DOHH2 (cell line): ENCODE measurements around the gene CCDC102A.
A peak's percentile ranks its signal among the peaks of the same experiment; 100 is the strongest.
"Not testable (repeated sequence)": the region's sequence is repeated elsewhere in the genome, so short reads cannot be mapped to it uniquely, and the experiment has no call there.

Experiments used
- H3F3A ChIP-seq: fragments of 200-600 bp; sonication (generic), shearing (Covaris generic); 2 replicates; pipeline ENCODE4 v1.6.0; 2016; ENCODE audit warnings: antibody characterized with exemption, mild to moderate bottlenecking; ENCODE audit not compliant: control insufficient read depth, insufficient read depth
- H3K27ac ChIP-seq: fragments of 200-600 bp; sonication (generic); 2 replicates; pipeline ENCODE4 v1.5.1; 2014; ENCODE audit warnings: low read depth, mild to moderate bottlenecking, low read length, moderate library complexity
- H3K27me3 ChIP-seq: fragments of 200-600 bp; sonication (generic); 2 replicates; pipeline ENCODE4 v1.6.1; 2014; ENCODE audit warnings: mild to moderate bottlenecking, low read length, mixed read lengths; ENCODE audit not compliant: control insufficient read depth
- H3K36me3 ChIP-seq: fragments of 200-600 bp; sonication (generic); 2 replicates; pipeline ENCODE4 v1.6.1; 2014; ENCODE audit warnings: mild to moderate bottlenecking, low read length, moderate library complexity, mixed read lengths; ENCODE audit not compliant: control insufficient read depth
- H3K4me1 ChIP-seq: fragments of 200-600 bp; sonication (generic); 2 replicates; pipeline ENCODE4 v1.6.1; 2014; ENCODE audit warnings: mild to moderate bottlenecking, low read length, mixed read lengths; ENCODE audit not compliant: control insufficient read depth
- H3K4me2 ChIP-seq: fragments of 200-600 bp; sonication (generic); 2 replicates; pipeline ENCODE4 v1.6.0; 2014; ENCODE audit warnings: mild to moderate bottlenecking, low read length, moderate library complexity
- H3K4me3 ChIP-seq: fragments of 200-600 bp; sonication (generic); 2 replicates; pipeline ENCODE4 v1.5.1; 2014; ENCODE audit warnings: mild to moderate bottlenecking, low read length, mixed read lengths
- H3K79me2 ChIP-seq: fragments of 200-600 bp; sonication (generic); 2 replicates; pipeline ENCODE4 v1.6.1; 2014; ENCODE audit warnings: mild to moderate bottlenecking, low read length, mixed read lengths; ENCODE audit not compliant: control insufficient read depth
- H3K9me2 ChIP-seq: fragments of 200-600 bp; sonication (generic); replicated peaks from 2 replicates; pipeline ENCODE4 v1.6.1; 2014; ENCODE audit warnings: mild to moderate bottlenecking, low read length, mixed read lengths; ENCODE audit not compliant: control insufficient read depth
- H3K9me3 ChIP-seq: fragments of 200-600 bp; sonication (generic); 2 replicates; pipeline ENCODE4 v1.6.1; 2014; ENCODE audit warnings: antibody characterized with exemption, low read length, mixed read lengths; ENCODE audit not compliant: control insufficient read depth, insufficient read depth
- H4K20me1 ChIP-seq: fragments of 200-600 bp; sonication (generic); 2 replicates; pipeline ENCODE4 v1.6.0; 2014; ENCODE audit warnings: low read depth, mild to moderate bottlenecking, antibody characterized with exemption, low read length, moderate library complexity; ENCODE audit not compliant: control insufficient read depth, insufficient read depth
- EZH2phosphoT487 ChIP-seq: fragments of 200-600 bp; sonication (generic); IDR thresholded peaks from 2 replicates; pipeline ENCODE4 v1.6.1; 2017; ENCODE audit warnings: borderline replicate concordance, mild to moderate bottlenecking, antibody characterized with exemption, low read length, moderate library complexity, mixed read lengths
- TF ChIP-seq, protein P1 (sequence below): fragments of 200-600 bp; sonication (generic); IDR thresholded peaks from one replicate; pipeline ENCODE4 v1.5.1; 2014; ENCODE audit warnings: antibody characterized with exemption, mild to moderate bottlenecking, low read depth, low read length; ENCODE audit not compliant: poor library complexity, severe bottlenecking

Gene CCDC102A

DNA sequence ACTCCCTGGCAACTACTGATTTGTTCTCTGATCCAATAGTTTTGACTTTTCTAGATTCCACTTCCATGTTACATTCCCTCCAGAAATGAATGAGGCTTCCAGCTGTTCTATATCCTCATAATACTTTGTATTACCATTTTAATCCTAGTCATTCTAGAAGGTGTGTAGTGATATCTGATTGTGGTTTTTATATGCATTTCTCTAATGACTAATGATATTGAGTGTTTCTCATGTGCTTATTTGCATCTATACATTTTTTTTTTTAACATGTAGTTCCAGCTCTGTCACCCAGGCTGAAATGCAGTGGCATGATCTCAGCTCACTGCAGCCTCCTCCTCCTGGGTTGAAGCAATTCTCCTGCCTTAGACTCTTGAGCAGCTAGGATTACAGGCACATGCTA lies 13.4 kb upstream of the CCDC102A start:
- TF ChIP-seq, protein P1, sequence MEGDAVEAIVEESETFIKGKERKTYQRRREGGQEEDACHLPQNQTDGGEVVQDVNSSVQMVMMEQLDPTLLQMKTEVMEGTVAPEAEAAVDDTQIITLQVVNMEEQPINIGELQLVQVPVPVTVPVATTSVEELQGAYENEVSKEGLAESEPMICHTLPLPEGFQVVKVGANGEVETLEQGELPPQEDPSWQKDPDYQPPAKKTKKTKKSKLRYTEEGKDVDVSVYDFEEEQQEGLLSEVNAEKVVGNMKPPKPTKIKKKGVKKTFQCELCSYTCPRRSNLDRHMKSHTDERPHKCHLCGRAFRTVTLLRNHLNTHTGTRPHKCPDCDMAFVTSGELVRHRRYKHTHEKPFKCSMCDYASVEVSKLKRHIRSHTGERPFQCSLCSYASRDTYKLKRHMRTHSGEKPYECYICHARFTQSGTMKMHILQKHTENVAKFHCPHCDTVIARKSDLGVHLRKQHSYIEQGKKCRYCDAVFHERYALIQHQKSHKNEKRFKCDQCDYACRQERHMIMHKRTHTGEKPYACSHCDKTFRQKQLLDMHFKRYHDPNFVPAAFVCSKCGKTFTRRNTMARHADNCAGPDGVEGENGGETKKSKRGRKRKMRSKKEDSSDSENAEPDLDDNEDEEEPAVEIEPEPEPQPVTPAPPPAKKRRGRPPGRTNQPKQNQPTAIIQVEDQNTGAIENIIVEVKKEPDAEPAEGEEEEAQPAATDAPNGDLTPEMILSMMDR = no peak
- no peak for TF ChIP-seq EZH2phosphoT487
- no peaks in the 10 kb centered on the region for H3K36me3 ChIP-seq
- peaks cover under 1% of the 10 kb centered on the region; the same call in 1 of the 2 replicates for H4K20me1 ChIP-seq
- no peak overlapping the region for H3K4me3 ChIP-seq
- no peaks in the 10 kb centered on the region for H3K9me2 ChIP-seq
- H3K79me2 ChIP-seq = no peaks in the 10 kb centered on the region
- H3K4me2 ChIP-seq = no peak overlapping the region
- no peaks in the 10 kb centered on the region for H3K9me3 ChIP-seq
- peaks cover 34% of the 10 kb centered on the region for H3K4me1 ChIP-seq
- H3K27me3 ChIP-seq = no peaks in the 10 kb centered on the region
- no peaks in the 10 kb centered on the region; the same call in 1 of the 2 replicates for H3F3A ChIP-seq
- no peak overlapping the region for H3K27ac ChIP-seq

DNA sequence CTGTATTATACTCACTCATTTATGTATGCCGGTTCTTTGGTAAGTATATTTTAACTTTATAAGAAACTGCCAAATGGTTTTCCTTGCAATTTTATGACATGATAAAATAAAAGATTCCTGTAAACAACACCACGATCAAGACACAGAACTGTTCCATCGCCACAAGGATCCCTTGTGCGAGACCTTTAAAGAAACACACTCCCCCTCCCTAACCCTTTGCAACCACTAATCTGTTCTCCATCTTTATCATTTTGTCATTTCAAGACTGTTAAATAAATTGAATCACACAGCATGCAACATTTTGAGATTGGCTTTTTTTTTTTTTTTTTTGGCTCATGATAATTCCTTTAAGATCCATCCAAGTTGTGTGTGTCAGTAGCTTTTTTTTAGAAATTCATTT lies 12.0 kb upstream of the CCDC102A start:
- H3K4me1 ChIP-seq = peaks cover 47% of the 10 kb centered on the region

DNA sequence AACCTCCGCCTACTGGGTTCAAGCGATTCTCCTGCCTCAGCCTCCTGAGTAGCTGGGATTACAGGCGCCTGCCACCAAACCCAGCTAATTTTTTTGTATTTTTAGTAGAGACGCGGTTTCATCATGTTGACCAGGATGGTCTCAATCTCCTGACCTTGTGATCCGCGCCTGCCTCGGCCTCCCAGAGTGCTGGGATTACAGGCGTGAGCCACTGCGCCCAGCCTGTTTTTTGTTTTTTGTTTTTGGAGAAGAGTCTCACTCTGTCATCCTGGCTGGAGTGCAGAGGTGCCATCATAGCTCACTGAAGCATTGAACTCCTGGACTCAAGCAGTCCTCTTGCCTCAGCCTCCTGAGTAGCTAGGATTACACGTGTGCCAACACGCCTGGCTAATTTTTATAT lies 11.2 kb upstream of the CCDC102A start:
- not testable (repeated sequence) for H3K27me3 ChIP-seq, H3K4me3 ChIP-seq, H3K36me3 ChIP-seq, H3K27ac ChIP-seq, H4K20me1 ChIP-seq, H3F3A ChIP-seq, H3K9me3 ChIP-seq, H3K79me2 ChIP-seq, H3K9me2 ChIP-seq, H3K4me2 ChIP-seq
- peaks cover 50% of the 10 kb centered on the region for H3K4me1 ChIP-seq

More for the DNA sequence above, 12.0 kb upstream of the CCDC102A start:
- no peaks in the 10 kb centered on the region for H3K9me3 ChIP-seq
- H3K4me3 ChIP-seq = no peak overlapping the region
- no peak overlapping the region for H3K27ac ChIP-seq
- no peaks in the 10 kb centered on the region for H3K27me3 ChIP-seq
- no peaks in the 10 kb centered on the region for H3K36me3 ChIP-seq
- peaks cover 5% of the 10 kb centered on the region; the same call in 1 of the 2 replicates for H4K20me1 ChIP-seq
- no peak overlapping the region for H3K4me2 ChIP-seq
- H3K79me2 ChIP-seq = no peaks in the 10 kb centered on the region; the same call in 1 of the 2 replicates
- TF ChIP-seq, protein P1 = no peak
- TF ChIP-seq EZH2phosphoT487 = no peak
- H3F3A ChIP-seq = no peaks in the 10 kb centered on the region; the same call in 1 of the 2 replicates
- no peaks in the 10 kb centered on the region for H3K9me2 ChIP-seq

DNA sequence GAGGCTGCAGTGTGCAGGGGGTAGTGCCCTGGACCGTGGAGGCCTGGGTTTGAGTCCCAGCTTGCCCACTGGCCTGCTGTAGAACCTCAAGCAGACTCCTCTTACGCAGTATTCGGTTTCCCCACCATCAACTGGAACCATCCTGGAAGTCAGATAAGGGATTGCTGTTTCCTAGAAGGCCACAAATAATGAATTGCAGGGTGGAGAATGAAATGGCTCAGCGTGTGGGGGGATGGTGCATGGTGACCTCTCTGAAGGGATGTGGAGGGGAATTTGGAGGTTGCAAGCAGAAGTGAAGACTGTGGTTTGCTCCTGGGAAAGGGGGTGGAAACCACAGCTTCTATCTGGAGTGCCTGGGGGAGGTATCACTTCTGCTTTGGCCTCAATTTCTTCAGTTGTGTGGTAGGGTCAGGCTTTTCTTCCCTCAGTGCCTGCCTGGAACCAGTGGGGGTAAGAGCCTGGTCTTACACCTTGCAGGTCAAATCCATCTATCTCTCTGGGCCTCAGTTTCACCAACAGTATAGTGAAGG lies 7.8 kb upstream of the CCDC102A start:
- Histone ChIP-seq H3K4me1 (peaks cover 74% of the 10 kb centered on the region), H3K36me3 (no peaks in the 10 kb centered on the region), H3K27me3 (no peaks in the 10 kb centered on the region), H3K4me3 (peak overlapping the region; percentile 69), H3K9me2 (no peaks in the 10 kb centered on the region), H3K9me3 (no peaks in the 10 kb centered on the region), H3K79me2 (no peaks in the 10 kb centered on the region; the same call in 1 of the 2 replicates), H4K20me1 (peaks cover 5% of the 10 kb centered on the region; the same call in 1 of the 2 replicates), H3K27ac (peak overlapping the region; percentile 16), H3K4me2 (peak overlapping the region; percentile 87), H3F3A (peaks cover 9% of the 10 kb centered on the region)
- TF ChIP-seq, protein P1 = no peak
